Ovary (tissue), 9 donors: Measurements from ENCODE around the gene GPR55. TPM values are rescaled to one million over a fixed set of nuclear protein-coding genes. Genes with fewer than 3 reads are reported as not detected.
"Not testable (repeated sequence)": the region's sequence is repeated elsewhere in the genome, so short reads cannot be mapped to it uniquely, and the experiment has no call there.

ENCODE experiments used
- DNase-seq, 5 donors: peaks; one replicate each; pipeline ENCODE4 v3.0.0-alpha.2; 2019 to 2020
- H3K27ac ChIP-seq, 2 donors: fragments of 200-600 bp; one replicate each; pipeline versions ENCODE4 v1.5.1 to v1.8.0; 2019 to 2022
- H3K27me3 ChIP-seq: fragments of 200-600 bp; one replicate; pipeline ENCODE4 v1.8.0; 2022
- H3K36me3 ChIP-seq: fragments of 200-600 bp; sonication (generic); one replicate; pipeline ENCODE4 v1.5.1; 2019
- H3K4me1 ChIP-seq: one replicate; pipeline ENCODE4 v1.8.1; 2013; ENCODE audit warnings: mild to moderate bottlenecking, moderate library complexity; ENCODE audit not compliant: insufficient read depth
- H3K4me3 ChIP-seq: fragments of 200-600 bp; sonication (generic); one replicate; pipeline ENCODE4 v1.5.1; 2017
- H3K9me3 ChIP-seq, 2 donors: fragments of 200-600 bp in 1 of 2; sonication (generic) in 1 of 2; one replicate each; pipeline versions ENCODE4 v1.5.1 to v1.8.1; 2013 to 2019; ENCODE audit warnings: mild to moderate bottlenecking in 1 of 2, moderate library complexity in 1 of 2
- EP300 ChIP-seq: sonication (generic); formaldehyde crosslinking; IDR thresholded peaks from one replicate; pipeline ENCODE4 v1.6.1; 2017; ENCODE audit warnings: antibody characterized with exemption
- POLR2A ChIP-seq: fragments of 450-650 bp; IDR thresholded peaks from one replicate; pipeline ENCODE4 v1.6.1; 2017; ENCODE audit warnings: antibody characterized with exemption, mild to moderate bottlenecking, moderate library complexity
- WGBS, 3 donors: extraction: QIAGEN DNeasy Blood & Tissue Kit in 1 of 3; methylation state at CpG; one replicate each; pipeline versions ENCODE4 v1.1.5 to v1.1.7; 2013 to 2017; 5-methylcytosine and 5-hydroxymethylcytosine counted together
- intact Hi-C, 4 donors: fragments of 100-400 bp; cut with DNase I; formaldehyde crosslinking; loops; one replicate each; pipeline versions ENCODE4 v1.11.0 to v1.15.1; 2022 to 2023
- polyA plus RNA-seq, 2 donors: library from polyadenylated mRNA; stranded (reverse); fragments of 200-250 nt in 1 of 2; fragments of 350-450 nt in 1 of 2; fragmentation: Illumina TruSeq in 1 of 2; extraction: RNeasy Lipid Tissue Mini Kit (QIAGEN cat#74804) in 1 of 2; gene quantifications; one replicate each; pipeline ENCODE4 v1.2.3, GENCODE V29; 2013 to 2014
- total RNA-seq, 7 donors: library from RNA; depleted of rRNA in 2 of 7; stranded (reverse); fragments of >200 nt in 2 of 7; fragmentation: NEBNext Ultra II Directional in 3 of 7; extraction: Animal tissue kit (Norgen Biotek cat#: 25700) in 3 of 7; gene quantifications; one replicate each; pipeline versions ENCODE4 v1.1.0 to v1.2.4, GENCODE V29; 2016 to 2023
- TF ChIP-seq, protein P1 (sequence below), 3 donors: fragments of 450-650 bp in 2 of 3; fragments of 200-600 bp in 1 of 3; IDR thresholded peaks; one replicate each; pipeline versions ENCODE4 v1.5.1 to v1.8.0; 2016 to 2022; ENCODE audit warnings: antibody characterized with exemption in 3 of 3, mild to moderate bottlenecking in 1 of 3
- donor health status: DM: no; HTN: no; CAD: no; lungs with moderate emphysema.
- donor health status: DM: no; HTN: no; CAD: no.
- donor health status: Bipolar disorder and iron deficiency.
- donor health status: DM: yes; HTN: yes; CAD: no.
- donor health status: DM: no; HTN: no; CAD: no.
- donor health status: DM: yes; HTN: yes; CAD: no.

Gene GPR55
- total and polyA plus RNA-seq, 9 donors, result 0.05 to 0.20 (median 0.14) TPM; not detected in 5

DNA sequence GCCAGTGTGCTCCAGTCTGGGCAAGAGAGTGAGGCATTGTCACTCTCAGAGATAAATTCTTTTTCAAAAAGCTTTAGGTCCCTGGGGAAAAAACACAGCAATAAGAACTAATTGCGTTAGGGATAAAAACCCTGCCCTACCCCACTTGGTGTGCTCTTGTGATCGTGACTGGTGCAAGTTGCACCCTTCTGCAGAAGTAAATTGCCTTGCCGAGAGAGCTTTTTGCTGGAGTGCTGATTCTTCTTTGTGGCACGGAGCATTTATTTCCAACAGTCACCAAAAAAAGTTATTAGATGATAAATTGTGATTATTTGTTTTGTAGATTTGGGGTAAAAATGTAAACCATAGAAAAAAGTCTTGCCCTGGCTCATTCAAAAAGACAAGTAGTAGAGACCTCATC is 12.3 kb upstream of the GPR55 start:
- no peak overlapping the region for H3K27ac ChIP-seq
- H3K36me3 ChIP-seq, result no peaks in the 10 kb centered on the region
- intact Hi-C loops, result no loop called here
- H3K27me3 ChIP-seq, result no peaks in the 10 kb centered on the region
- H3K4me1 ChIP-seq, result no peaks in the 10 kb centered on the region
- TF ChIP-seq, protein P1, sequence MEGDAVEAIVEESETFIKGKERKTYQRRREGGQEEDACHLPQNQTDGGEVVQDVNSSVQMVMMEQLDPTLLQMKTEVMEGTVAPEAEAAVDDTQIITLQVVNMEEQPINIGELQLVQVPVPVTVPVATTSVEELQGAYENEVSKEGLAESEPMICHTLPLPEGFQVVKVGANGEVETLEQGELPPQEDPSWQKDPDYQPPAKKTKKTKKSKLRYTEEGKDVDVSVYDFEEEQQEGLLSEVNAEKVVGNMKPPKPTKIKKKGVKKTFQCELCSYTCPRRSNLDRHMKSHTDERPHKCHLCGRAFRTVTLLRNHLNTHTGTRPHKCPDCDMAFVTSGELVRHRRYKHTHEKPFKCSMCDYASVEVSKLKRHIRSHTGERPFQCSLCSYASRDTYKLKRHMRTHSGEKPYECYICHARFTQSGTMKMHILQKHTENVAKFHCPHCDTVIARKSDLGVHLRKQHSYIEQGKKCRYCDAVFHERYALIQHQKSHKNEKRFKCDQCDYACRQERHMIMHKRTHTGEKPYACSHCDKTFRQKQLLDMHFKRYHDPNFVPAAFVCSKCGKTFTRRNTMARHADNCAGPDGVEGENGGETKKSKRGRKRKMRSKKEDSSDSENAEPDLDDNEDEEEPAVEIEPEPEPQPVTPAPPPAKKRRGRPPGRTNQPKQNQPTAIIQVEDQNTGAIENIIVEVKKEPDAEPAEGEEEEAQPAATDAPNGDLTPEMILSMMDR (IDR thresholded peaks at IDR 0.05), result no peak
- WGBS, 3 donors, result 89 to 92% (median 91%) methylated on average over 4 of the region's 4 CpGs
- no peaks in the 10 kb centered on the region for H3K9me3 ChIP-seq
- H3K4me3 ChIP-seq, result no peak overlapping the region
- DNase-seq, result no peak

DNA sequence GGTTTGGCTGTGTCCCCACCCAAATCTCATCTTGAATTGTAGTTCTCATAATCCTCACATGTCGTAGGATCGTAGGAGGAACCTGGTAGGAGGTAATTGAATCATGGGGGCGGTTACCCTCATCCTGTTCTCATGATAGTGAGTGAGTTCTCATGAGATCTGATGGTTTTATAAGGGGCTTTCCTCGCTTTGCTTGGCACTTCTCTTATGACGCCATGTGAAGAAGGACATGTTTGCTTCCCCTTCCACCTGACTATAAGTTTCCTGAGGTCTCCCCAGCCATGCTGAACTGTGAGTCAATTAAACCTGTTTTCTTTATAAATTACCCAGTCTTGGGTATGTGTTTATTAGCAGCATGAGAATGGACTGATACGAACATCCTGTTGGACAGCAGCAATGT is 11.2 kb upstream of the GPR55 start:
- H3K4me1 ChIP-seq, intact Hi-C loops, H3K27me3 ChIP-seq, H3K9me3 ChIP-seq, H3K27ac ChIP-seq, H3K36me3 ChIP-seq, H3K4me3 ChIP-seq, DNase-seq: not testable (repeated sequence)
- 82 to 87% (median 86%) methylated on average over 6 of the region's 6 CpGs for WGBS, 3 donors

DNA sequence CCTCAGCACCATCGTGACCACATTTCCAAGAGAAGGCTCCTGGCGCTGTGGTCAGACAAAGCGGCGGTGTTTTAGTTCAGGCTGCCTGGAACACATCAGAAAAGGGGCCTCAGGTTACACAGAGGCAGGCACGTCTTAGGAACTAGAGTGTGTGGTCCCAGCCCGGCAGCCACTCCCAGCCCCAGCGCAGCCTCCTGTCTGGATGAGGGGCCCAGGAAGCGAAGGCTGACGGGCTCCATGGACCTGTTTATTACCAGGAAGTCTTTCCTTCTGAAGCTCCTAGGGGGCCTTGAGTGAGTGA is 10.0 kb upstream of the GPR55 start:
- no peak overlapping the region for H3K27ac ChIP-seq
- no peak overlapping the region for H3K4me3 ChIP-seq
- H3K9me3 ChIP-seq, result no peaks in the 10 kb centered on the region
- no peaks in the 10 kb centered on the region for H3K4me1 ChIP-seq
- H3K36me3 ChIP-seq, result no peaks in the 10 kb centered on the region
- TF ChIP-seq EP300 (no peak), POLR2A (no peak)
- TF ChIP-seq, protein P1 (IDR thresholded peaks at IDR 0.05), result no peak
- WGBS, 3 donors, result 85 to 90% (median 89%) methylated on average over 9 of the region's 9 CpGs
- intact Hi-C loops, result no loop called here
- DNase-seq, result no peak
- H3K27me3 ChIP-seq, result no peaks in the 10 kb centered on the region

DNA sequence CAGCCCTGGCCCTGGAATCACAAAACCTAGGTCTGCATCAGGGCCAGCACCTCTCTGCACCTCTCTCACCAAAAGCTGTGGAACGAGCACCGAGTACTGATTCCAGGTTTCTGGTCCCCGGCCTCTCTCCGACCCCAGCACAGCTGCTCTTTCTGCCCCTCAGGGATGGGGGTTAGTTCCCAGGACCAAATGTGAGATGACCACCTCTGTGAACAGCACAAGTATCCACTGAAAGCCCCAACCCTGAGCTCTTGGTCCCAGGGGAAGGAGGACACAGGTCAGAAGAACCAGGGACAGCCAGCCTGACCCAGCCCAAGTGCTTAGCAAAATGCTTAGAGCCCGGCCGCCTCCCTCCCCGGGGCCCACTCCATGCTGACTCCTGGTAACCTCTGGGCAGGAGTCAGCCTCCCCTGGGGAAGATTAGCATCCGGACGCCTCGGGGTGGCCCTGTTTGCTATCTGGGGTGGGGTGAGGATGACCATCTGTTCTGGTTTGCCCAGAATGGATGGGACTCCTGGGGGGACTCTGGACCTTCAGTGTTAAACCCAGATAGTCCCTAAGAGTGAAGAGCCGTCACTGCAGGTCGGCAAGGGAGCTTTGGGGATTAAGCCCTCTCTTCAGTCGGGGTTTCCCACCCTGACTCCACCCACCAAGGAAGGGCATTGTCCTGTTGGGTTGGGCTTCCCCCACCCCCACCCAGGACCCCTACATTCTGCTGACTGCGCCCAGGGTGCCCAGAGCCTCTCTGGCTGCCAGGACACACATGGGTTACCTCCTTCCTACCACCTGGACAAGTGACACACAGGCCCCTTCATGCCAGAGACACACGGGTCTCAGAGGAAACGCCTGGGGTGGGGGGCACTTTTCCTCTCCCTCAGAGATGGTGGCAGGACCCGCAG is 9.4 kb upstream of the GPR55 start:
- Histone ChIP-seq H3K27ac (no peak overlapping the region), H3K9me3 (no peaks in the 10 kb centered on the region), H3K27me3 (no peaks in the 10 kb centered on the region), H3K4me3 (no peak overlapping the region), H3K36me3 (no peaks in the 10 kb centered on the region), H3K4me1 (no peaks in the 10 kb centered on the region)
- 81 to 88% (median 87%) methylated on average over 17 of the region's 17 CpGs for WGBS, 3 donors
- no peak for TF ChIP-seq EP300
- TF ChIP-seq POLR2A, result no peak
- TF ChIP-seq, protein P1 (IDR thresholded peaks at IDR 0.05), result no peak
- intact Hi-C loops, result no loop called here
- DNase-seq, result no peak

DNA sequence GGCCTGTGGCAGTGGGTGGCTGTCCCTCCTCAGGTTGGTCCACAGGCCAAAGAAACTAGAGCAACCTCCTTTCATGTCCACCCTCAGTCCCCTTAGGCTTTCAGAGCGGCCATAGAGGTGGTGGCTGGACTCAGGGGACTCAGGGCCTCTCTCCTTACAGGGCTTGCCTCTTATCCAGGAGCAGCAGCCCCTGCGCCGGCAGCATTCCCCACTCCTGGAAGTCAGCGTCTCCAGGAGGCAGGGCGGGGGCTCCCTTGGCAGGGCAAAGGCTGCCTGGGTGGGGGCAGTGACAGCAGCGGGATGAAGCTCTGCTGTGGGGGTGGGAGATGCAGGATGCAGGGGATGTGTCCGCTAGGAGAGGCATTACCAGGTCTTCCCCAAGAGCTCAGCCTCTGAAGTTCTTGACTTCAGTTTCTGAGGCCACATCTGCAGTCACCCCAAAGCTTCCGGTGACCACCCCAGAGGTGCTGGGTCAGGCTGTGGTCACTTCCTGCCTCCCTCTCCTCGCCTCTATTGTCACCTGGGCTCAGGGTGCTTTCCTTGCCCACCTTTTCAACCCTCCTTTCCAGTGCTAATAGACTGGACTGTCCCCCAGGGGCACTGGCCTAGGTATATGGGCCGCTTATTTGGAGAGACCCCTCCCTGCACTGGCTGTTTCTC is 8.6 kb upstream of the GPR55 start:
- Histone ChIP-seq H3K4me1 (no peaks in the 10 kb centered on the region), H3K27me3 (no peaks in the 10 kb centered on the region), H3K36me3 (no peaks in the 10 kb centered on the region), H3K9me3 (no peaks in the 10 kb centered on the region), H3K27ac (no peak overlapping the region), H3K4me3 (no peak overlapping the region)
- DNase-seq, result no peak
- TF ChIP-seq EP300 (no peak), POLR2A (no peak)
- TF ChIP-seq, protein P1 (IDR thresholded peaks at IDR 0.05), result no peak
- intact Hi-C loops, result no loop called here
- WGBS, 3 donors, result 86 to 94% (median 90%) methylated on average over 10 of the region's 10 CpGs
